Esophagus squamous epithelium (tissue), 5 donors: ENCODE measurements around the gene OR6J1. TPM values are rescaled to one million over a fixed set of nuclear protein-coding genes. Genes with fewer than 3 reads are reported as not detected.
"Not testable (repeated sequence)": the region's sequence is repeated elsewhere in the genome, so short reads cannot be mapped to it uniquely, and the experiment has no call there.

Experiments used
- DNase-seq: peaks from one replicate; lab custom pipeline; 2025; lab: John Stamatoyannopoulos, UW
- H3K27ac ChIP-seq, 4 donors: fragments of 200-600 bp; sonication (generic); one replicate each; pipeline ENCODE4 v1.5.1; 2016 to 2019; ENCODE audit warnings: mild to moderate bottlenecking in 1 of 4
- H3K27me3 ChIP-seq, 4 donors: fragments of 200-600 bp; sonication (generic); 1 replicate in 3 of 4; 2 replicates in 1 of 4; pipeline versions ENCODE4 v1.5.1 to v1.6.0; 2017 to 2021; ENCODE audit warnings: antibody characterized with exemption in 1 of 4
- H3K36me3 ChIP-seq, 3 donors: fragments of 200-600 bp; sonication (generic); one replicate each; pipeline ENCODE4 v1.5.1; 2016 to 2019
- H3K4me1 ChIP-seq, 3 donors: fragments of 200-600 bp; sonication (generic); one replicate each; pipeline ENCODE4 v1.5.1; 2017 to 2019
- H3K4me3 ChIP-seq, 4 donors: fragments of 200-600 bp; sonication (generic); 1 replicate in 3 of 4; 2 replicates in 1 of 4; pipeline ENCODE4 v1.5.1; 2016 to 2019; ENCODE audit warnings: mild to moderate bottlenecking in 2 of 4, moderate library complexity in 1 of 4
- H3K9me3 ChIP-seq, 3 donors: fragments of 200-600 bp; sonication (generic); one replicate each; pipeline ENCODE4 v1.5.1; 2016 to 2019
- CTCF ChIP-seq, 6 experiments: fragments of 450-650 bp in 4 of 6; fragments of 200-600 bp in 2 of 6; sonication (generic) in 2 of 6; IDR thresholded peaks; one replicate each; pipeline ENCODE4 v1.5.1; 2016 to 2019; ENCODE audit warnings: antibody characterized with exemption in 6 of 6, mild to moderate bottlenecking in 4 of 6, moderate library complexity in 4 of 6
- POLR2A ChIP-seq, 4 donors: fragments of 450-650 bp; IDR thresholded peaks; one replicate each; pipeline ENCODE4 v1.6.1; 2017; ENCODE audit warnings: antibody characterized with exemption in 4 of 4, mild to moderate bottlenecking in 4 of 4, moderate library complexity in 3 of 4
- WGBS, 2 donors: methylation state at CpG; one replicate each; pipeline ENCODE4 v1.1.5; 2018; 5-methylcytosine and 5-hydroxymethylcytosine counted together
- intact Hi-C: fragments of 100-400 bp; cut with DNase I; formaldehyde crosslinking; loops from one replicate; pipeline ENCODE4 v1.15.0; 2022
- total RNA-seq, 4 donors: library from RNA; depleted of rRNA; stranded (reverse); fragments of >200 nt; gene quantifications; one replicate each; pipeline ENCODE4 v1.1.0, GENCODE V29; 2016
- donor health status: DM: yes; HTN: yes; CAD: no.

The OR6J1 gene
- total RNA-seq, 4 donors from 2014 or later: not detected

- intact Hi-C loops: no loop called here
- Histone ChIP-seq H3K9me3 (no peaks in the 10 kb centered on the region), H3K27ac (peak overlapping the region; percentile 89 to 97 (median 96)), H3K27me3 (peaks cover 0 to 7% (median 0%) of the 10 kb centered on the region in 4 donors), H3K4me1 (peaks cover 21 to 62% (median 33%) of the 10 kb centered on the region in 3 donors), H3K4me3 (peak overlapping the region; percentile 78 to 94 (median 84)), H3K36me3 (no peaks in the 10 kb centered on the region)
- TF ChIP-seq POLR2A (IDR thresholded peaks at IDR 0.05): no peak
- TF ChIP-seq CTCF (IDR thresholded peaks at IDR 0.05): no peak
- 0 to 3% methylated on average over 9 to 16 of the region's 17 CpGs for WGBS, 2 donors
- DNase-seq: no peak
Measured at GRCh38 chr14:22588526-22589095, 55.5 kb downstream of the OR6J1 start.

- H3K36me3 ChIP-seq, DNase-seq, H3K9me3 ChIP-seq, H3K27me3 ChIP-seq, intact Hi-C loops: not testable (repeated sequence)
- Histone ChIP-seq H3K27ac (peak overlapping the region; percentile 89 to 97 (median 96)), H3K4me1 (peaks cover 21 to 68% (median 33%) of the 10 kb centered on the region in 3 donors), H3K4me3 (peak overlapping the region; percentile 78 to 94 (median 84))
- WGBS, 2 donors: 56 to 70% methylated on average over 10 of the region's 10 CpGs
Measured at GRCh38 chr14:22587677-22588422, 56.3 kb downstream of the OR6J1 start.

GRCh38 chr14:22587247-22587646 lies 56.9 kb downstream of the OR6J1 start:
- Histone ChIP-seq H3K4me3 (no peak overlapping the region), H3K4me1 (peaks cover 21 to 68% (median 33%) of the 10 kb centered on the region in 3 donors), H3K27ac (no peak overlapping the region), H3K36me3 (no peaks in the 10 kb centered on the region), H3K27me3 (no peaks in the 10 kb centered on the region), H3K9me3 (no peaks in the 10 kb centered on the region)
- WGBS, 2 donors: 90 to 91% methylated on average over 5 of the region's 5 CpGs
- no peak for DNase-seq
- intact Hi-C loops: no loop called here
- TF ChIP-seq POLR2A (IDR thresholded peaks at IDR 0.05) (no peak), CTCF (IDR thresholded peaks at IDR 0.05) (no peak)

- intact Hi-C loops: no loop called here
- Histone ChIP-seq H3K4me3 (no peak overlapping the region), H3K27me3 (no peaks in the 10 kb centered on the region), H3K27ac (no peak overlapping the region), H3K36me3 (peaks cover 0 to 4% (median 0%) of the 10 kb centered on the region in 3 donors), H3K9me3 (no peaks in the 10 kb centered on the region), H3K4me1 (peaks cover 16 to 57% (median 26%) of the 10 kb centered on the region in 3 donors)
- no peak for DNase-seq
- WGBS, 2 donors: 11 to 18% methylated on average over 1 of the region's 1 CpG
- TF ChIP-seq CTCF (IDR thresholded peaks at IDR 0.05) (no peak), POLR2A (IDR thresholded peaks at IDR 0.05) (no peak)
Measured at GRCh38 chr14:22583994-22584393, 60.2 kb downstream of the OR6J1 start.

Other genes with a start within 250 kb of the OR6J1 start
- 100 to 1,000 TPM; 174 to 280 (median 225) TPM for gene DAD1, start 55.1 kb downstream of the OR6J1 start, total RNA-seq
- 10 to 100 TPM; 22.9 to 45.4 (median 30.1) TPM for gene ABHD4, start 46.1 kb downstream of the OR6J1 start, total RNA-seq
- gene OXA1L, start 122.3 kb upstream of the OR6J1 start, total RNA-seq: 10 to 100 TPM; 52.1 to 85.8 (median 73.4) TPM
- 10 to 100 TPM in 1 of 4 donors, 1 to 10 TPM in 2, not detected in 1; 2.5 to 12.6 (median 7.8) TPM for gene SLC7A7, start 171.1 kb upstream of the OR6J1 start, total RNA-seq
- gene MRPL52, start 185.5 kb upstream of the OR6J1 start, total RNA-seq: 100 to 1,000 TPM in 1 of 4 donors, 10 to 100 TPM in 3; 32.8 to 142 (median 82.1) TPM
- gene MMP14, start 192.2 kb upstream of the OR6J1 start, total RNA-seq: 100 to 1,000 TPM in 3 of 4 donors, 10 to 100 TPM in 1; 67.9 to 127 (median 102) TPM
- gene LRP10, start 227.4 kb upstream of the OR6J1 start, total RNA-seq: 100 to 1,000 TPM; 111 to 314 (median 128) TPM
- under 1 TPM; 0.19 to 0.83 (median 0.32) TPM for gene REM2, start 238.9 kb upstream of the OR6J1 start, total RNA-seq